ENCODE data around the gene SHFL.
A peak's percentile ranks its signal among the peaks of the same experiment; 100 is the strongest.

The SHFL gene

GRCh38 chr19:10088949-10089554, 2.9 kb downstream of the SHFL start:
- no peak for FAIRE-seq

- FAIRE-seq = no peak
These were observed 3.8 kb downstream of the SHFL start for GRCh38 chr19:10089801-10090375.

GRCh38 chr19:10091370-10091687, 5.2 kb downstream of the SHFL start:
- no peak for FAIRE-seq

- FAIRE-seq = no peak
These were observed 6.0 kb downstream of the SHFL start for GRCh38 chr19:10091895-10092641.

- no peak for FAIRE-seq
These were observed 6.7 kb downstream of the SHFL start for GRCh38 chr19:10092648-10093294.

- no peak for FAIRE-seq
These were observed 7.4 kb downstream of the SHFL start for GRCh38 chr19:10093295-10094186.

- no peak for FAIRE-seq
These were observed 9.5 kb downstream of the SHFL start for GRCh38 chr19:10095622-10095947.

GRCh38 chr19:10095948-10096614, 10.0 kb downstream of the SHFL start:
- no peak for FAIRE-seq

- no peak for FAIRE-seq
These were observed 10.5 kb downstream of the SHFL start for GRCh38 chr19:10096615-10096963.

GRCh38 chr19:10100163-10100785, 14.2 kb downstream of the SHFL start:
- FAIRE-seq = no peak

GRCh38 chr19:10102787-10103236, 16.7 kb downstream of the SHFL start:
- no peak for FAIRE-seq

GRCh38 chr19:10104130-10104513, 18.0 kb downstream of the SHFL start:
- FAIRE-seq = no peak

GRCh38 chr19:10104665-10105508, 18.8 kb downstream of the SHFL start:
- FAIRE-seq = no peak

GRCh38 chr19:10105509-10106099, 19.5 kb downstream of the SHFL start:
- no peak for FAIRE-seq

GRCh38 chr19:10106100-10106936, 20.2 kb downstream of the SHFL start, which contains the start of gene PPAN:
PPAN (plus strand) TSS chr19:10106362; CDS start chr19:10106395, 33 bp downstream.
- FAIRE-seq = peak; percentile 72

- FAIRE-seq = no peak
These were observed 21.1 kb downstream of the SHFL start for GRCh38 chr19:10107254-10107653.

- no peak for FAIRE-seq
These were observed 21.8 kb downstream of the SHFL start for GRCh38 chr19:10107817-10108367.

GRCh38 chr19:10109528-10109927, 23.4 kb downstream of the SHFL start:
- no peak for FAIRE-seq

Measured in endometrium (tissue), 2 donors.